ENCODE results near the gene TMEM165.

DNA sequence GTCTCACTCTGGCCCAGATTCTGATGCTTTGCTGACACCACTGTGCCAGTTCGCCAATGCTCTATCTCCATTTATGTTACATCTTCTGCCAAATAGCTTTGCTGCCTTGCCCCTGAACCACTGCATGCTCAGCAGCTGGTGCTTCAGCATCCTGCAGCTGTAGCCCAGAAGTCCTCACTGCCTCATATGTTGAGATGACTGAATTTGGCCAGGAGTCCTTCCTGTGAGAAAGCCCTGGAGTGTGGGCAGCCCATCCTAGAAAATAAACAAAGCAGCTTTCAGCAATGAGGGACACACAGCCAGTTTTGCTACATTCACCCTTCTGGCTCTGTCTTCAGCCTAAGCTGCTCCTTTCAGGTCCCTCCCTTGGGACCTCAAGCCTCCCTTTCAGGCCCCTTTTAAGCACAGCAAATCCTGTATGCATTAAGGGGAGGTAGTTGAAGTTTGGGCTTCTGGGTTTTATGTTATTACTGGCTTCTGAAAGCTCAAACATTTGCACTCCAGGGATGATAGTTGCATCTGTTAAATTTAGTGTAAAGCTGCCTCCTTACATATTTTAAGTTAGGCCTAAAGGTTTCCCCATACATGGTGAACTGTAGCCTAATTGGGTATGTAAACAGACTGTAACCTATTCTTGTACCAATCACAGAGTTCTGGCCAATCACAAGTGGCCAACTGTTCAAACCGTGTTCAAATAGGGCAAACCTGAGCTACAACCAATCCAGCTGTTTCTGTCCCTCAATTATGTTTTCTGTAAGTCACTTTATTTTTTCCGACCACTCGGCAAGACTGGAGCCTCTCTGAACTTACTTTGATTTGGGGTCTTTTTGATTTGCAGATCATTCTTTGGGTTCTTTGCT is 2.1 kb upstream of the TMEM165 start:
- TF ChIP-seq, protein P1, sequence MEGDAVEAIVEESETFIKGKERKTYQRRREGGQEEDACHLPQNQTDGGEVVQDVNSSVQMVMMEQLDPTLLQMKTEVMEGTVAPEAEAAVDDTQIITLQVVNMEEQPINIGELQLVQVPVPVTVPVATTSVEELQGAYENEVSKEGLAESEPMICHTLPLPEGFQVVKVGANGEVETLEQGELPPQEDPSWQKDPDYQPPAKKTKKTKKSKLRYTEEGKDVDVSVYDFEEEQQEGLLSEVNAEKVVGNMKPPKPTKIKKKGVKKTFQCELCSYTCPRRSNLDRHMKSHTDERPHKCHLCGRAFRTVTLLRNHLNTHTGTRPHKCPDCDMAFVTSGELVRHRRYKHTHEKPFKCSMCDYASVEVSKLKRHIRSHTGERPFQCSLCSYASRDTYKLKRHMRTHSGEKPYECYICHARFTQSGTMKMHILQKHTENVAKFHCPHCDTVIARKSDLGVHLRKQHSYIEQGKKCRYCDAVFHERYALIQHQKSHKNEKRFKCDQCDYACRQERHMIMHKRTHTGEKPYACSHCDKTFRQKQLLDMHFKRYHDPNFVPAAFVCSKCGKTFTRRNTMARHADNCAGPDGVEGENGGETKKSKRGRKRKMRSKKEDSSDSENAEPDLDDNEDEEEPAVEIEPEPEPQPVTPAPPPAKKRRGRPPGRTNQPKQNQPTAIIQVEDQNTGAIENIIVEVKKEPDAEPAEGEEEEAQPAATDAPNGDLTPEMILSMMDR (IDR thresholded peaks at IDR 0.05; ENCODE audit: low read length) = no peak
- no peak for TF ChIP-seq EZH2phosphoT487 (IDR thresholded peaks at IDR 0.05; ENCODE audit: low read length)

Measured in MM.1S (cell line).